Measurements from ENCODE around the gene BSN.
A peak's percentile ranks its signal among the peaks of the same experiment; 100 is the strongest.

The BSN gene

GRCh38 chr3:49513494-49514124 lies 40.7 kb upstream of the BSN start:
- TF ChIP-seq ZFX (IDR thresholded peaks at IDR 0.05; ENCODE audit: borderline replicate concordance) (no peak), CTCF (IDR thresholded peaks at IDR 0.05) (no peak)
- peak overlapping the region; percentile 30; the same call in 1 of the 2 replicates for H3K27ac ChIP-seq

GRCh38 chr3:49518016-49518415 lies 36.3 kb upstream of the BSN start:
- no peak overlapping the region for H3K27ac ChIP-seq
- TF ChIP-seq ZFX (IDR thresholded peaks at IDR 0.05; ENCODE audit: borderline replicate concordance) (no peak), CTCF (IDR thresholded peaks at IDR 0.05) (no peak)

- no peak overlapping the region for H3K27ac ChIP-seq
- TF ChIP-seq CTCF (IDR thresholded peaks at IDR 0.05), result no peak
- no peak for TF ChIP-seq ZFX (IDR thresholded peaks at IDR 0.05; ENCODE audit: borderline replicate concordance)
These were observed 35.8 kb upstream of the BSN start for GRCh38 chr3:49518441-49518840.

GRCh38 chr3:49519296-49519695 lies 35.0 kb upstream of the BSN start:
- TF ChIP-seq CTCF (IDR thresholded peaks at IDR 0.05), result no peak
- no peak for TF ChIP-seq ZFX (IDR thresholded peaks at IDR 0.05; ENCODE audit: borderline replicate concordance)
- no peak overlapping the region for H3K27ac ChIP-seq

- no peak overlapping the region for H3K27ac ChIP-seq
- no peak for TF ChIP-seq CTCF (IDR thresholded peaks at IDR 0.05)
- no peak for TF ChIP-seq ZFX (IDR thresholded peaks at IDR 0.05; ENCODE audit: borderline replicate concordance)
These were observed 34.3 kb upstream of the BSN start for GRCh38 chr3:49519916-49520385.

- TF ChIP-seq ZFX (IDR thresholded peaks at IDR 0.05; ENCODE audit: borderline replicate concordance), result no peak
- no peak for TF ChIP-seq CTCF (IDR thresholded peaks at IDR 0.05)
These were observed 30.2 kb upstream of the BSN start for GRCh38 chr3:49523756-49524747.

More at GRCh38 chr3:49523756-49524747, 30.2 kb upstream of the BSN start:
- H3K27ac ChIP-seq, result 0 out of 2 replicates have a peak overlapping the region, but pooled peaks have one; percentile 15

Data from 22Rv1 (cell line).